ENCODE results near the gene SGCD. TPM values are rescaled to one million over a fixed set of nuclear protein-coding genes. Genes with fewer than 3 reads are reported as not detected.

The SGCD gene
- total RNA-seq, 2 experiments from 2014 or later, result not detected

GRCh38 chr5:156473269-156473908 lies 146.4 kb downstream of the SGCD start:
- no peak for TF ChIP-seq EZH2phosphoT487 (IDR thresholded peaks at IDR 0.05; ENCODE audit: borderline replicate concordance, low read depth, low read length)
- no peak for TF ChIP-seq CTCF (conservative IDR thresholded peaks at IDR 0.05; ENCODE audit: low read length)
- no peak overlapping the region for H3K27ac ChIP-seq (ENCODE audit: low read depth, low read length, poor library complexity, severe bottlenecking)
- DNase-seq (ENCODE audit: low spot score), result no peak
- no peaks in the 10 kb centered on the region for H3K36me3 ChIP-seq (ENCODE audit: insufficient read depth, low read length)
- BruUV-seq (replicated peaks), result no TSS peak
- ChIA-PET CTCF (ENCODE audit: unreplicated experiment) (no interaction called here), POLR2A (no interaction called here)
- H3K4me1 ChIP-seq (ENCODE audit: insufficient read depth, low read length, poor library complexity, severe bottlenecking), result no peaks in the 10 kb centered on the region
- no peak overlapping the region for H3K4me2 ChIP-seq (ENCODE audit: low read length)
- H2AFZ ChIP-seq (ENCODE audit: low read length), result no peak overlapping the region
- no peak overlapping the region for H3K4me3 ChIP-seq (ENCODE audit: low read depth, low read length, poor library complexity, severe bottlenecking)
- H4K20me1 ChIP-seq (ENCODE audit: insufficient read depth, low read length), result no peaks in the 10 kb centered on the region
- no peaks in the 10 kb centered on the region for H3K9me3 ChIP-seq (ENCODE audit: low read length)
- H3K79me2 ChIP-seq (ENCODE audit: insufficient read depth, low read depth, low read length), result no peaks in the 10 kb centered on the region
- H3K9me2 ChIP-seq (ENCODE audit: insufficient read depth, low read length), result no peaks in the 10 kb centered on the region
- intact Hi-C loops (cut with micrococcal nuclease; ENCODE audit: unreplicated experiment), result no loop called here

- Histone ChIP-seq H3K36me3 (ENCODE audit: insufficient read depth, low read length) (no peaks in the 10 kb centered on the region), H3K4me3 (ENCODE audit: low read depth, low read length, poor library complexity, severe bottlenecking) (no peak overlapping the region), H3K9me2 (ENCODE audit: insufficient read depth, low read length) (no peaks in the 10 kb centered on the region), H3K9me3 (ENCODE audit: low read length) (no peaks in the 10 kb centered on the region), H4K20me1 (ENCODE audit: insufficient read depth, low read length) (no peaks in the 10 kb centered on the region), H3K79me2 (ENCODE audit: insufficient read depth, low read depth, low read length) (no peaks in the 10 kb centered on the region), H3K27ac (ENCODE audit: low read depth, low read length, poor library complexity, severe bottlenecking) (no peak overlapping the region), H3K4me2 (ENCODE audit: low read length) (no peak overlapping the region), H2AFZ (ENCODE audit: low read length) (no peak overlapping the region), H3K4me1 (ENCODE audit: insufficient read depth, low read length, poor library complexity, severe bottlenecking) (no peaks in the 10 kb centered on the region)
- BruUV-seq (replicated peaks), result no TSS peak
- intact Hi-C loops (cut with micrococcal nuclease; ENCODE audit: unreplicated experiment), result no loop called here
- no peak for DNase-seq (ENCODE audit: low spot score)
- no peak for TF ChIP-seq CTCF (conservative IDR thresholded peaks at IDR 0.05; ENCODE audit: low read length)
- ChIA-PET CTCF (ENCODE audit: unreplicated experiment) (no interaction called here), POLR2A (interaction anchor here (0.8 kb wide), 1 partner anchor 14 kb away, joined by 4 read pairs; no protein-coding TSS in a partner anchor)
Observed at GRCh38 chr5:156474251-156474650, 147.3 kb downstream of the SGCD start.

Data from OCI-LY7 (cell line).